ENCODE data around the gene JAK1.

JAK1 gene

GRCh38 chr1:64975740-64976139, 9.4 kb upstream of the JAK1 start:
- H2AFZ ChIP-seq (ENCODE audit: low read length) = no peak overlapping the region
- no peak for TF ChIP-seq CTCF (conservative IDR thresholded peaks at IDR 0.05; ENCODE audit: low read length)
- no peak for TF ChIP-seq EZH2phosphoT487 (IDR thresholded peaks at IDR 0.05; ENCODE audit: borderline replicate concordance)
- no peak overlapping the region for H3K4me2 ChIP-seq (ENCODE audit: low read depth, low read length, poor library complexity, severe bottlenecking)
- H3K36me3 ChIP-seq (ENCODE audit: insufficient read depth, low read length) = no peaks in the 10 kb centered on the region
- no peaks in the 10 kb centered on the region for H3K9me2 ChIP-seq (replicated peaks; ENCODE audit: low read depth, low read length)
- H3K4me1 ChIP-seq (ENCODE audit: insufficient read depth, low read length, poor library complexity, severe bottlenecking) = peaks cover 2% of the 10 kb centered on the region
- H3K79me2 ChIP-seq (ENCODE audit: insufficient read depth, low read length) = no peaks in the 10 kb centered on the region
- no peaks in the 10 kb centered on the region for H3K9me3 ChIP-seq (ENCODE audit: insufficient read depth, low read depth, low read length)
- no peak overlapping the region for H3K4me3 ChIP-seq (ENCODE audit: low read length, poor library complexity, severe bottlenecking)
- H4K20me1 ChIP-seq (ENCODE audit: insufficient read depth, low read length, poor library complexity, severe bottlenecking) = no peaks in the 10 kb centered on the region
- no peaks in the 10 kb centered on the region for H3F3A ChIP-seq (ENCODE audit: low read depth)
- no peak overlapping the region for H3K9ac ChIP-seq (ENCODE audit: low read depth, low read length, poor library complexity, severe bottlenecking)
- H3K27me3 ChIP-seq (ENCODE audit: insufficient read depth, low read length, poor library complexity, severe bottlenecking) = no peaks in the 10 kb centered on the region

GRCh38 chr1:64975127-64975526, 8.8 kb upstream of the JAK1 start:
- Histone ChIP-seq H2AFZ (ENCODE audit: low read length) (no peak overlapping the region), H3K27me3 (ENCODE audit: insufficient read depth, low read length, poor library complexity, severe bottlenecking) (no peaks in the 10 kb centered on the region), H3K4me1 (ENCODE audit: insufficient read depth, low read length, poor library complexity, severe bottlenecking) (peaks cover 2% of the 10 kb centered on the region), H3K9ac (ENCODE audit: low read depth, low read length, poor library complexity, severe bottlenecking) (no peak overlapping the region), H3K4me3 (ENCODE audit: low read length, poor library complexity, severe bottlenecking) (no peak overlapping the region), H3K9me2 (replicated peaks; ENCODE audit: low read depth, low read length) (no peaks in the 10 kb centered on the region), H4K20me1 (ENCODE audit: insufficient read depth, low read length, poor library complexity, severe bottlenecking) (no peaks in the 10 kb centered on the region), H3F3A (ENCODE audit: low read depth) (no peaks in the 10 kb centered on the region), H3K79me2 (ENCODE audit: insufficient read depth, low read length) (no peaks in the 10 kb centered on the region), H3K4me2 (ENCODE audit: low read depth, low read length, poor library complexity, severe bottlenecking) (no peak overlapping the region), H3K9me3 (ENCODE audit: insufficient read depth, low read depth, low read length) (no peaks in the 10 kb centered on the region), H3K36me3 (ENCODE audit: insufficient read depth, low read length) (no peaks in the 10 kb centered on the region)
- TF ChIP-seq EZH2phosphoT487 (IDR thresholded peaks at IDR 0.05; ENCODE audit: borderline replicate concordance) = no peak
- TF ChIP-seq CTCF (conservative IDR thresholded peaks at IDR 0.05; ENCODE audit: low read length) = no peak

- no peak overlapping the region for H3K4me3 ChIP-seq (ENCODE audit: low read length, poor library complexity, severe bottlenecking)
- no peaks in the 10 kb centered on the region for H3K9me3 ChIP-seq (ENCODE audit: insufficient read depth, low read depth, low read length)
- H2AFZ ChIP-seq (ENCODE audit: low read length) = no peak overlapping the region
- H3K4me1 ChIP-seq (ENCODE audit: insufficient read depth, low read length, poor library complexity, severe bottlenecking) = peaks cover 2% of the 10 kb centered on the region
- TF ChIP-seq CTCF (conservative IDR thresholded peaks at IDR 0.05; ENCODE audit: low read length) = no peak
- TF ChIP-seq EZH2phosphoT487 (IDR thresholded peaks at IDR 0.05; ENCODE audit: borderline replicate concordance) = no peak
- H3K9me2 ChIP-seq (replicated peaks; ENCODE audit: low read depth, low read length) = no peaks in the 10 kb centered on the region
- no peaks in the 10 kb centered on the region for H3K36me3 ChIP-seq (ENCODE audit: insufficient read depth, low read length)
- H3K4me2 ChIP-seq (ENCODE audit: low read depth, low read length, poor library complexity, severe bottlenecking) = no peak overlapping the region
- H3K27me3 ChIP-seq (ENCODE audit: insufficient read depth, low read length, poor library complexity, severe bottlenecking) = no peaks in the 10 kb centered on the region
- H4K20me1 ChIP-seq (ENCODE audit: insufficient read depth, low read length, poor library complexity, severe bottlenecking) = no peaks in the 10 kb centered on the region
- no peak overlapping the region for H3K9ac ChIP-seq (ENCODE audit: low read depth, low read length, poor library complexity, severe bottlenecking)
- no peaks in the 10 kb centered on the region for H3F3A ChIP-seq (ENCODE audit: low read depth)
- no peaks in the 10 kb centered on the region for H3K79me2 ChIP-seq (ENCODE audit: insufficient read depth, low read length)
These were observed 8.0 kb upstream of the JAK1 start for GRCh38 chr1:64974288-64974825.

All from Loucy (cell line).